Prostate gland (tissue), 2 donors: ENCODE measurements around the gene PNLIPRP1. TPM values are rescaled to one million over a fixed set of nuclear protein-coding genes. Genes with fewer than 3 reads are reported as not detected.

Experiments used
- DNase-seq: peaks from one replicate; pipeline ENCODE4 v3.0.0-alpha.2; 2019; ENCODE audit warnings: low spot score
- H3K27ac ChIP-seq, 2 donors: fragments of 200-600 bp; sonication (generic); 2 replicates each; pipeline ENCODE4 v1.5.1; 2017 to 2019
- H3K27me3 ChIP-seq: fragments of 200-600 bp; sonication (generic); replicated peaks from 2 replicates; pipeline ENCODE4 v1.5.1; 2019; ENCODE audit not compliant: insufficient read depth
- H3K36me3 ChIP-seq, 2 donors: fragments of 200-600 bp; sonication (generic); 1 replicate in 1 of 2; 2 replicates in 1 of 2; pipeline versions ENCODE4 v1.5.1 to v1.8.1; 2017 to 2019
- H3K4me1 ChIP-seq: fragments of 200-600 bp; sonication (generic); replicated peaks from 2 replicates; pipeline ENCODE4 v1.5.1; 2019
- H3K4me3 ChIP-seq, 2 donors: fragments of 200-600 bp; sonication (generic); 2 replicates each; pipeline ENCODE4 v1.5.1; 2017 to 2019
- H3K9me3 ChIP-seq: fragments of 200-600 bp; sonication (generic); 2 replicates; pipeline ENCODE4 v1.5.1; 2017
- CTCF ChIP-seq, 4 experiments: fragments of 200-600 bp in 2 of 4; fragments of 450-650 bp in 2 of 4; sonication (generic) in 2 of 4; IDR thresholded peaks; 1 replicate in 3 of 4; 2 replicates in 1 of 4; pipeline ENCODE4 v1.5.1; 2016 to 2019; ENCODE audit warnings: antibody characterized with exemption in 4 of 4, mild to moderate bottlenecking in 2 of 4, moderate library complexity in 2 of 4
- POLR2A ChIP-seq: fragments of 450-650 bp; IDR thresholded peaks from one replicate; pipeline ENCODE4 v1.6.1; 2016; ENCODE audit warnings: antibody characterized with exemption, mild to moderate bottlenecking
- POLR2AphosphoS5 ChIP-seq: sonication (generic); formaldehyde crosslinking; IDR thresholded peaks from one replicate; pipeline ENCODE4 v1.6.1; 2017; ENCODE audit warnings: antibody characterized with exemption
- WGBS: methylation state at CpG from one replicate; pipeline ENCODE4 v1.1.5; 2018; 5-methylcytosine and 5-hydroxymethylcytosine counted together
- intact Hi-C: fragments of 100-400 bp; cut with DNase I; formaldehyde crosslinking; loops from one replicate; pipeline ENCODE4 v1.14.2; 2022
- total RNA-seq, 2 donors: library from RNA; depleted of rRNA; stranded (reverse); fragments of >200 nt; gene quantifications; one replicate each; pipeline ENCODE4 v1.1.0, GENCODE V29; 2016

PNLIPRP1 gene
- total RNA-seq, 2 donors from 2014 or later, result not detected

DNA sequence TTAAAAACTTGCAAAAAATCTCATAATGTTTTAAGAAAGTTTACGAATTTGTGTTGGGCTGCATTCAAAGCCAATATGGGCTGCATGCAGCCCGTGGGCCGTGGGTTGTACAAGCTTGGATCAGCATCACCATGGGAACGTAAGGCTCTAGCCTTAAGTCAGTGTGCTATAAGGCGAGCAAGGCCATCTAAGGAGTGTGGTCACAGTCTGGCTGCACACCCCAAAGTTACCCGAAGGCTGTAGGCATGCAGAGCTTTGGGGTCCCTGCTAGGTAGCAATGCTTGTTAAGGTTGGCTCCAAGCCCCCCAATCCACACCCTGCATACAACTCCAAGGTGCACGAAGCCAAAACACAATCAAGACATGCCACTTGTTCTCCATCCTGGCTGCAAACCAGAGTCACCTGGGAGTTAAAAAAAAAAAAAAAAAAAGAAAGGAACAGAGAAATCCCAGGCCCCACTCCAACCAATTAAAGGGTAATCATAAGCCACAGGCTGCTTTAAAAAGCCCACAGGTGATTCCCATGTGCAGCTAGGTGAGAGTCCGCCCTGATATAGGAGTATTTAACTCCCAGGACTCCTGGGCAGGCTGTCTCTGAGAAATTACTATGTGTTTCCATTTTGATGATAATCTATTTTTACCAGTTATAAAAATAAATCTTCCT, 21.5 kb downstream of the PNLIPRP1 start:
- no peak overlapping the region for H3K27ac ChIP-seq
- no peak for TF ChIP-seq POLR2A
- no peak for TF ChIP-seq POLR2AphosphoS5
- TF ChIP-seq CTCF (IDR thresholded peaks at IDR 0.05), result no peak
- WGBS, result 84% methylated on average over 8 of the region's 8 CpGs
- H3K36me3 ChIP-seq, result no peaks in the 10 kb centered on the region
- peaks cover 4% of the 10 kb centered on the region for H3K27me3 ChIP-seq
- intact Hi-C loops, result no loop called here
- H3K9me3 ChIP-seq, result no peaks in the 10 kb centered on the region
- no peaks in the 10 kb centered on the region for H3K4me1 ChIP-seq
- no peak for DNase-seq
- H3K4me3 ChIP-seq, result no peak overlapping the region

DNA sequence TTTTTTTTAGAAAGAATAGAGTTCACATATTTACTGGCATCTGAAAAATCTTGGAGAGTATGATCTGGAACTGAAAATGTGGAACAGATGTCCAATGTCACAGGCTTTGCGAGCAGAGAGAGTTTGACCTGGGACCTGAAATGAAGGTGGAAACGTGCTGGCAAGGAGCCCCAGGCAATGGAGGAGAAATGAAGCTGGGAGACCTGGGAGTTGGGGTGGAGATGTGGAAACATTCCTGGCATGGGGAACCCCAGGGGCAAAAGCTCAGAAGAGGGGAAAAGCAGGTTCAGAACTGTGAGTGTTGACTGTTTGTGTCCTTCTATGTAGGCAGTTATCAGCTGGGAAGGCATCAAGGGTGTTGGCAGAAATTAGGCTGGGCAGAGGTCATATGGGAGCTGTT, 22.7 kb downstream of the PNLIPRP1 start:
- 49% methylated on average over 2 of the region's 2 CpGs for WGBS
- intact Hi-C loops, result no loop called here
- no peak for DNase-seq

DNA sequence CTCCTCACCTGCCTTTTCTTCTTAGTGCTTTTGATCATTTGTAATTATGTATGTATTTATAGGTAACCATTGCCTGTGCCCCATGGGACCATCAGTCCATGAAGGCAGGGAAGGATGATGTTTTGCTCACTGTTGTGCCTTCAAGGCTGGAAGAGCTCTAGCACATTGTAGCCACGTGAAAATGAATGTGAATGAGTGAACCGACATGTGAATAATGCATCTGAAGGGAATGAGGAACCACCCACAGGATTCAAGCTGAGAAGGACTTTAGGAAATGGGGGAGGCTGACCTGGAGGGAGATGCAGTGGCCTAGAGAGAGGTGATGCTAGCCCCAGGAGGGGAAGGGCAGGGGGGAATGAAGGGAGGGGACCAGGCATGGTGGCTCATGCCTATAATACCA, 24.0 kb downstream of the PNLIPRP1 start:
- H3K9me3 ChIP-seq, result no peaks in the 10 kb centered on the region
- WGBS, result 49% methylated on average over 2 of the region's 2 CpGs
- DNase-seq, result no peak
- intact Hi-C loops, result no loop called here
- no peak overlapping the region for H3K4me3 ChIP-seq
- H3K27me3 ChIP-seq, result peaks cover 4% of the 10 kb centered on the region
- H3K4me1 ChIP-seq, result no peaks in the 10 kb centered on the region
- H3K27ac ChIP-seq, result no peak overlapping the region
- TF ChIP-seq CTCF (IDR thresholded peaks at IDR 0.05) (no peak), POLR2AphosphoS5 (no peak), POLR2A (no peak)
- no peaks in the 10 kb centered on the region for H3K36me3 ChIP-seq

More for the DNA sequence above, 22.7 kb downstream of the PNLIPRP1 start:
- H3K27ac ChIP-seq, result no peak overlapping the region
- H3K4me3 ChIP-seq, result no peak overlapping the region
- TF ChIP-seq POLR2A (no peak), CTCF (IDR thresholded peaks at IDR 0.05) (no peak), POLR2AphosphoS5 (no peak)
- no peaks in the 10 kb centered on the region for H3K4me1 ChIP-seq
- H3K36me3 ChIP-seq, result no peaks in the 10 kb centered on the region
- H3K9me3 ChIP-seq, result no peaks in the 10 kb centered on the region
- H3K27me3 ChIP-seq, result peaks cover 4% of the 10 kb centered on the region

DNA sequence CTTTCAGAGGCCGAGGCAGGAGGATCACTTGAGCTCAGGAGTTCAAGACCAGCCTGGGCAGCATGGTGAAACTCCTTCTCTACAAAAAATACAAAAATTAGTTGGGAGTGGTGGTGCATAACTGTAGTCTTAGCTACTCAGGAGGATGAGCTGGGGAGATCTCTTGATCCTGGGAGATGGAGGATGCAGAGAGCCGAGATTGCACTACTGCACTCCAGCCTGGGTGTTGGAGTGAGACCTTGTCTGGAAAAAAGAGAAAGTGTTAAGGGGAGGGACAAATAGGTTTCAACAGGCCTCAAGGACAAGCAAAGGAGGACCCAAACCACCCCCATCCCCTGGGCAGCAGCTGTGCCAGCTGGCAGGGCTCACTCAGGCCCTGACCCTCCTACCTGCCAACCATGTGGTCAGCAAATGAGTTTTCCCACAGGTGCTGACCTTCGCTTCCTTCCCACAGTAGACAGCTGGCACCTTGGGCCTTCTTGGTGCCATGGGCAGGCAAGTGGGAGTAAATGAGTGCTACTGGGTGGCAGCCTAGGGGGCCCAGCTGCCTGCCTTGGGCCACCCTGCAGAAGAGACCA, 24.5 kb downstream of the PNLIPRP1 start:
- no peak for DNase-seq
- WGBS, result 96% methylated on average over 3 of the region's 3 CpGs
- peaks cover under 1% of the 10 kb centered on the region for H3K27me3 ChIP-seq
- no peak for TF ChIP-seq POLR2AphosphoS5
- TF ChIP-seq CTCF (IDR thresholded peaks at IDR 0.05), result no peak
- TF ChIP-seq POLR2A, result no peak
- no peaks in the 10 kb centered on the region for H3K36me3 ChIP-seq
- no peak overlapping the region for H3K4me3 ChIP-seq
- H3K9me3 ChIP-seq, result no peaks in the 10 kb centered on the region
- intact Hi-C loops, result no loop called here
- H3K4me1 ChIP-seq, result no peaks in the 10 kb centered on the region
- H3K27ac ChIP-seq, result no peak overlapping the region
